CD4-positive, CD25-positive, alpha-beta regulatory T cell (primary cell): ENCODE results near the gene EPHA6. TPM values are rescaled to one million over a fixed set of nuclear protein-coding genes. Genes with fewer than 3 reads are reported as not detected.

Source experiments
- ATAC-seq, 2 donors: fragments of 150-1000 bp; cut with Tn5 transposase; one replicate each; pipeline ENCODE4 v1.10.0; 2021; ENCODE audit warnings: low read depth in 2 of 2, moderate number of reproducible peaks in 2 of 2, moderate library complexity in 1 of 2
- DNase-seq, 3 donors: peaks; one replicate each; pipeline versions ENCODE4 v3.0.0 to v3.0.0-alpha.2; 2012 to 2022; ENCODE audit warnings: mixed read lengths in 1 of 3
- H3K27ac ChIP-seq: one replicate; pipeline ENCODE4 v1.7.0; 2013; ENCODE audit warnings: mild to moderate bottlenecking, low read length; ENCODE audit not compliant: insufficient read depth, poor library complexity, severe bottlenecking
- H3K27me3 ChIP-seq: one replicate; pipeline ENCODE4 v1.7.0; 2013; ENCODE audit warnings: low read length; ENCODE audit not compliant: control insufficient read depth, insufficient read depth
- H3K36me3 ChIP-seq: one replicate; pipeline ENCODE4 v1.7.0; 2013; ENCODE audit warnings: mild to moderate bottlenecking, low read length, moderate library complexity; ENCODE audit not compliant: control insufficient read depth, insufficient read depth
- H3K4me1 ChIP-seq: 2 replicates; pipeline ENCODE4 v1.7.0; 2013; ENCODE audit warnings: mild to moderate bottlenecking, low read length; ENCODE audit not compliant: insufficient read depth, control insufficient read depth, poor library complexity, severe bottlenecking
- H3K4me3 ChIP-seq: one replicate; pipeline ENCODE4 v1.7.0; 2013; ENCODE audit warnings: low read depth, mild to moderate bottlenecking, low read length, moderate library complexity
- H3K9me3 ChIP-seq, 2 experiments: 1 replicate in 1 of 2; 2 replicates in 1 of 2; pipeline ENCODE4 v1.7.0; 2013; ENCODE audit warnings: low read length in 2 of 2, mild to moderate bottlenecking in 1 of 2, moderate library complexity in 1 of 2; ENCODE audit not compliant: control insufficient read depth in 2 of 2
- H3K27ac Mint-ChIP-seq, 3 donors: one replicate each; pipeline ENCODE4 v1.8.0; 2020 to 2022; ENCODE audit warnings: mild to moderate bottlenecking in 3 of 3, mixed read lengths in 3 of 3, moderate library complexity in 2 of 3
- H3K27me3 Mint-ChIP-seq: one replicate; pipeline ENCODE4 v1.8.0; 2022; ENCODE audit warnings: mild to moderate bottlenecking, mixed read lengths
- H3K36me3 Mint-ChIP-seq: one replicate; pipeline ENCODE4 v1.8.0; 2020; ENCODE audit warnings: mixed read lengths
- H3K4me1 Mint-ChIP-seq, 4 donors: one replicate each; pipeline ENCODE4 v1.8.0; 2020 to 2022; ENCODE audit warnings: mixed read lengths in 4 of 4, mild to moderate bottlenecking in 1 of 4
- H3K4me3 Mint-ChIP-seq, 4 donors: one replicate each; pipeline ENCODE4 v1.8.0; 2020 to 2022; ENCODE audit warnings: mild to moderate bottlenecking in 4 of 4, mixed read lengths in 4 of 4, moderate library complexity in 3 of 4
- H3K9me3 Mint-ChIP-seq, 7 donors: one replicate each; pipeline ENCODE4 v1.8.0; 2020 to 2022; ENCODE audit warnings: mixed read lengths in 7 of 7, mild to moderate bottlenecking in 3 of 7, moderate library complexity in 2 of 7
- polyA plus RNA-seq, 4 donors: library from polyadenylated mRNA; unstranded; fragments of 300-500 nt; fragmentation: Illumina TruSeq; gene quantifications; one replicate each; pipeline ENCODE4 v1.2.3, GENCODE V29; 2021
- total RNA-seq: library from RNA; stranded (reverse); gene quantifications from one replicate; pipeline ENCODE4 v1.2.3, GENCODE V29; 2022

The EPHA6 gene
- total and polyA plus RNA-seq, 5 donors from 2014 or later, result not detected

DNA sequence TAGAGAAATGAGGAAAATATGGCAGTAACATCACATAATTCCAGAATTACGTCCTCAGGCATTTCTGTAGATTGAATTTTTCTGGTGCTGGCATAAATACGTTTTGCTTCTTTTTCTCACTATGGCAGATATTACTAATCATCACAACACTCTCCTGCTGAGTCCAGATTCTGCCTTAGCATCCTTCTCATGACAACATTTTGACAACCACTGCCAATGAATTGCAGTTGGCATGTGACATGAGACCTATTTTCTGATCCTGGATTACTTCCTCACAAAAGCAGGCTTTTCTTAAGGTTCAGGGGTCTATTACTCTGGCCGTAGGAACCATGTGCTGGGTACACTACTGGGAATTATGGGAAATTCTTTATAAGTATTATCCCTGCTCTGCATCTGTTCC, 927.6 kb downstream of the EPHA6 start:
- H3K9me3 Mint-ChIP-seq, result peaks cover 0 to 3% (median 0%) of the 10 kb centered on the region in 7 donors
- no peaks in the 10 kb centered on the region for H3K4me1 ChIP-seq
- no peak overlapping the region for H3K27ac Mint-ChIP-seq
- no peaks in the 10 kb centered on the region for H3K4me1 Mint-ChIP-seq
- DNase-seq, result no peak
- no peak for ATAC-seq
- no peaks in the 10 kb centered on the region for H3K9me3 ChIP-seq
- no peak overlapping the region for H3K4me3 Mint-ChIP-seq
- H3K36me3 Mint-ChIP-seq, result no peaks in the 10 kb centered on the region
- peaks cover 5% of the 10 kb centered on the region for H3K27me3 ChIP-seq
- peaks cover 42% of the 10 kb centered on the region for H3K27me3 Mint-ChIP-seq
- H3K36me3 ChIP-seq, result no peaks in the 10 kb centered on the region
- H3K27ac ChIP-seq, result no peak overlapping the region
- H3K4me3 ChIP-seq, result no peak overlapping the region

DNA sequence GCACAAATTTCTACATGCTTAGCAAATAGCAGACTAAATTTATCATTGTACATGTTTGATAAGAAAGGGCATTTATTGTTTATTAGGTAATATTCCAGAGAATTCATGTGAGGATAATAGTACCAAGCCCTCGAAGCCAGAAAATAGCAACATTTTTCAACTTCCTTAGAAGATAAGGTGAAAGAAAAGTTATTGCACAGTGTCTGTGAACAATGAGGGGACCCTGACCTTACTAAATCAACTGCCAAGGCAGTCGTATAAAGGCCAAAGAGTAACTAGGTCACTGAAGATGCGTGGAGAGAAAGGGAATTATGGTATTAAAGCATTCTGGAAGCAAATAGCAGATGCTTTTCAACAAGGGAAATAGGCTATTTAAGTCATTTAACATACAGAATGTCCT, 929.9 kb downstream of the EPHA6 start:
- no peak overlapping the region for H3K27ac Mint-ChIP-seq
- no peaks in the 10 kb centered on the region for H3K9me3 ChIP-seq
- peaks cover 42% of the 10 kb centered on the region for H3K27me3 Mint-ChIP-seq
- no peaks in the 10 kb centered on the region for H3K9me3 Mint-ChIP-seq
- H3K36me3 ChIP-seq, result no peaks in the 10 kb centered on the region
- H3K4me1 ChIP-seq, result no peaks in the 10 kb centered on the region
- H3K4me3 Mint-ChIP-seq, result no peak overlapping the region
- ATAC-seq (no peak), DNase-seq (no peak)
- peaks cover 9% of the 10 kb centered on the region for H3K27me3 ChIP-seq
- no peaks in the 10 kb centered on the region for H3K36me3 Mint-ChIP-seq
- no peak overlapping the region for H3K27ac ChIP-seq
- no peak overlapping the region for H3K4me3 ChIP-seq
- no peaks in the 10 kb centered on the region for H3K4me1 Mint-ChIP-seq

DNA sequence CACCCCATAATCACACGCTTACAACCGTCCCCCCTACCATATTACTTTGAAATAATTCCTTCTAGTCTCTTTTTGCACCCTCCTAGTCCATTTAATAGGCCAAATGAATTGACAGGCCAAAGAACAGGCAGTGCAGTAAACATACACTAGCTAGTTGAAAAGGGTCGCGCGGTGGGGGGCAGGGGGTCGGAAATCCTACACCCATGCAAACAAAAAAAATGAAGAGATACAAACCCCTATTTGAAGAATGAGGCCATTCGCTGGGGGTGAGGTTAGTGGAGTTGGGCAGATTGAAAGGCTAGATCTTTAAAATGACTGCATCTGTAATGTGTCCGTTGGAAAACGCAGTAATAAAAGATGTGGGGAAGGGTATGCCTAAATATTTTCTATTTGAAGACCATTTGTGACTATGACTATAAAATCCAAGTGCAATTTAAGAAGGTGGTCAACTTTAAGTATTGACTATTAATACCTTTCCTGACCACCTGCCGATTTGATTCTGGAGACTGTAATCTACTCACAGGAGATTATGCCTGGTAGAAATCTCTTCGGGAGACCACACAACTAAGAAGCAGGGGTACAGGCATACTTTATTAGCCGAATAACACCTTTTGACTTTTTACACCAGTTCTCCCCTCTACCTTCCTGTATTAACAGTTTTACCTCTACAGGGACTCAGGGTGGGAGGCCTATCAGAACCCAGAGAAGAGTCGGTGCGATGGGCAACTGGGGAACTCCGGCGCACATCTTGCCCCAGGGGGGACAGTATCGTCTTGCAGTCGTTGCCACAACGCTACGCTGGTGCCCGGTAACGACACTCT, 949.4 kb downstream of the EPHA6 start:
- H3K36me3 Mint-ChIP-seq, result no peaks in the 10 kb centered on the region
- Histone ChIP-seq H3K36me3 (no peaks in the 10 kb centered on the region), H3K9me3 (no peaks in the 10 kb centered on the region), H3K27ac (peak overlapping the region; percentile 75), H3K4me3 (peak overlapping the region; percentile 90), H3K27me3 (peaks cover 6% of the 10 kb centered on the region), H3K4me1 (peaks cover 17% of the 10 kb centered on the region)
- H3K4me3 Mint-ChIP-seq, result peak overlapping the region; percentile 96 to 99 (median 98)
- peak overlapping the region; percentile 95 to 97 (median 95) for H3K27ac Mint-ChIP-seq
- peaks cover 13 to 35% (median 22%) of the 10 kb centered on the region in 4 donors for H3K4me1 Mint-ChIP-seq
- H3K27me3 Mint-ChIP-seq, result peaks cover 7% of the 10 kb centered on the region
- no peak for DNase-seq
- ATAC-seq, result peak; percentile 39 to 52
- no peaks in the 10 kb centered on the region for H3K9me3 Mint-ChIP-seq

DNA sequence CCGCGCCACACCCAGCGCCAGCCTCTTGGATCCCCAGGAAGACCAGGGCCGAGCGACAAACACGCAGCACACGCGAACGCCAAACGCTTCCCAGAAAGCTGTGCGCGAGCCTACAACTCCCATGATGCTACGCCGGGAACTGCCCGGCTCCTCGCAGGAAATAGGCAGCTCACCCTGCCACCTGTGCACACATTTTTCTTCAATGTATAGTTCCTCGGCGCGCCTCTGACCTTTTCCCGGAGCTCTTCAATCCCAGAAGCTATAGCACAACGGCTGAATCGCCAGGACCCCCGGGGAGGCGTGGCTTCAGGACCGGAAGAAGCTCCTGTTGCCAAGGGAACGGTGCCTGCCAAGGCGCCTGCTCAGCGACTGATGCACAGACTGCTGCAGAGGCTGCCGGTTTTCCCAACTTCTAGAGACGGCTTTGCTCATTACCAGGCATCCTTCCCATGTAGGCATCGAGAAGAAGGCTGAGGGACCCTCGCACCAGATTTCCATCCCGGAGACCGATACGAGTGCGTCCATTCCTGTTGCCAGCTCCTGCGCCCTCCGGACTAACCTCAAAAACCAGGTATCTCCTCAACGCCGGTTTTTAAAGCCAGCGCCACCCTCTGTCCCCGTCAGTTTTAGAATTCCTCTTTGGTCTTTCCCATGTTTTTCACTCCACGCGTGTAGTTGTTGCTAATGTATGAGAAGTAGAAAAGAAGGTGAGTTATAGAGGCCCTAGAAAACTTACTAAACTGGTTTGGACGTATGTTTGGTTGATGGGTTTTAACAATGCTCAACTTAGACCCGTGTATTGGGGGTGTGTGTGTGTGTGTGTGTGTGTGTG, 950.2 kb downstream of the EPHA6 start, which contains the start of gene ARL6:
Gene ARL6 (plus strand): TSS at position 352 of the 832 bp plus-strand sequence. CDS start 3,350 bp downstream, outside the sequence.
- ATAC-seq (peak; percentile 90), DNase-seq (peak; percentile 61 to 86 (median 77))
- peaks cover 2% of the 10 kb centered on the region for H3K36me3 ChIP-seq
- peak within 1 kb of the TSS; percentile 75 for H3K27ac ChIP-seq
- H3K4me1 ChIP-seq, result peaks cover 17% of the 10 kb centered on the region
- Mint-ChIP-seq H3K4me1 (peaks cover 13 to 35% (median 22%) of the 10 kb centered on the region in 4 donors), H3K27me3 (peaks cover 1% of the 10 kb centered on the region), H3K36me3 (peaks cover 2% of the 10 kb centered on the region), H3K27ac (peak within 1 kb of the TSS; percentile 95 to 97 (median 95)), H3K9me3 (no peaks in the 10 kb centered on the region), H3K4me3 (peak within 1 kb of the TSS; percentile 96 to 99 (median 98))
- H3K9me3 ChIP-seq, result no peaks in the 10 kb centered on the region
- peak within 1 kb of the TSS; percentile 90 for H3K4me3 ChIP-seq
- H3K27me3 ChIP-seq, result peaks cover 3% of the 10 kb centered on the region

DNA sequence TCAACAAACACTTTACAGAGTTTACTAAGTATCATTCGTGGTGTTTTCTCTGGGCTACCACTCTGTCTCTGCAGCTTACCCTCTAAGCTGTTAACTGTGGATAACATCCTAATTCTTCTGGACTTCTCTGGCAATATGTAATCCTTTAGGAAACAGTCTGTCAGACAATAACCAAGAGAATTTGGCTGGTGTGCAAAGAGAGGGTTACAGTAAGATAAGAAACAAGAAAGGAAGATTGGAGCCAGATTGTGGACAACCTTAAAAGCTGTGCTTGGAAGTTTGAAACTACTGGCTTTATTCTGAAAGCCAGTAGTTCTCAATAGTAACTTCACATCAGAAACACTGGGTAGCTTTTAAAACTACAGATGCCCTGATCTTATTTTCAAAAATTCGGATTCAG, 950.9 kb downstream of the EPHA6 start:
- Histone ChIP-seq H3K4me1 (peaks cover 17% of the 10 kb centered on the region), H3K27me3 (peaks cover 3% of the 10 kb centered on the region), H3K27ac (peak overlapping the region; percentile 75), H3K9me3 (no peaks in the 10 kb centered on the region), H3K36me3 (peaks cover 5% of the 10 kb centered on the region), H3K4me3 (peak overlapping the region; percentile 90)
- H3K27me3 Mint-ChIP-seq, result no peaks in the 10 kb centered on the region
- DNase-seq (no peak), ATAC-seq (no peak)
- H3K4me1 Mint-ChIP-seq, result peaks cover 13 to 35% (median 22%) of the 10 kb centered on the region in 4 donors
- peak overlapping the region; percentile 96 to 99 (median 98) for H3K4me3 Mint-ChIP-seq
- no peaks in the 10 kb centered on the region for H3K9me3 Mint-ChIP-seq
- H3K27ac Mint-ChIP-seq, result peak overlapping the region in 1 of 3 donors; percentile 95
- peaks cover 8% of the 10 kb centered on the region for H3K36me3 Mint-ChIP-seq

DNA sequence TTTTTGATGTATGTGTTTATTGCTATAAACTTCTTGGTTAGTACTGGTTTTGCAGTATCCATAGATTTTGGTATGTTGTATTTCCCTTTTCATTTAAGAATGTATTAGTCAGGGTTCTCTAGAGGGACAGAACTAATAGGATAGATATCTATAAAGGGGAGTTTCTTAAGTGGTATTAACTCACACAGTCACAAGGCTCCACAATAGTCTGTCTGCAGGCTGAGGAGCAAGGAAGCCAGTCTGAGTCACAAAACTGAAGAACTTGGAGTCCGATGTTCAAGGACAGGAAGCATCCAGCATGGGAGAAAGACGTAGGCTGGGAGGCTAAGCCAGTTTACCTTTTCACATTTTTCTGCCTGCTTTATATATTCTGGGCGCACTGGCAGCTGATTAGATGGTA, 958.5 kb downstream of the EPHA6 start:
- Mint-ChIP-seq H3K36me3 (peaks cover 57% of the 10 kb centered on the region), H3K27ac (no peak overlapping the region), H3K4me1 (peaks cover 0 to 17% (median 1%) of the 10 kb centered on the region in 4 donors), H3K4me3 (no peak overlapping the region), H3K27me3 (no peaks in the 10 kb centered on the region), H3K9me3 (peaks cover 0 to 1% (median 0%) of the 10 kb centered on the region in 7 donors)
- Histone ChIP-seq H3K27me3 (no peaks in the 10 kb centered on the region), H3K4me1 (no peaks in the 10 kb centered on the region), H3K9me3 (no peaks in the 10 kb centered on the region), H3K4me3 (no peak overlapping the region), H3K36me3 (peaks cover 5% of the 10 kb centered on the region), H3K27ac (no peak overlapping the region)
- DNase-seq (no peak), ATAC-seq (no peak)

DNA sequence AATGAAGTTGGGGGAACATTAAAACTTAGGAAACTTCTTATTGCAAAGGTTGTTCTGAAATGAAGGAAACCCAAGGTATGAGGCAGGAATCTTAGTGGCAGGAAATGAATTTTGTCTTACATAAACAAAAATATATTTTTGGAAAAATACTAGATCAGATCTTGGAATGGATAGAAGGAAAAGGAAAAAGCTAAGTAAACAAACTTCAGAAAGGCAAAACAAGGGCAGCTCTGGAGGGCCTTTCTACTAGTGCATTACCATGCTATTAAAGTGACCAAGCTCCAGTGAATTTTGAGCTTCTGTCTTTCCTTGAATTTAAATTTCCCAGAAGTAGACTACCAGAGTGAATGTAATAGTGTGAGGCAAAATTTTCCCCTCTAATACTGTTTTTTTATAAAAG, 963.8 kb downstream of the EPHA6 start:
- ATAC-seq, result no peak
- no peak overlapping the region for H3K27ac Mint-ChIP-seq
- H3K36me3 ChIP-seq, result no peaks in the 10 kb centered on the region

More for the DNA sequence above, 963.8 kb downstream of the EPHA6 start:
- H3K9me3 Mint-ChIP-seq, result peaks cover 0 to 1% (median 0%) of the 10 kb centered on the region in 7 donors
- peaks cover 40% of the 10 kb centered on the region for H3K36me3 Mint-ChIP-seq
- no peak overlapping the region for H3K27ac ChIP-seq
- no peak for DNase-seq
- no peaks in the 10 kb centered on the region for H3K9me3 ChIP-seq
- H3K4me3 Mint-ChIP-seq, result no peak overlapping the region
- H3K4me1 ChIP-seq, result no peaks in the 10 kb centered on the region
- no peaks in the 10 kb centered on the region for H3K27me3 ChIP-seq
- no peak overlapping the region for H3K4me3 ChIP-seq
- no peaks in the 10 kb centered on the region for H3K27me3 Mint-ChIP-seq
- peaks cover 0 to 8% (median 1%) of the 10 kb centered on the region in 4 donors for H3K4me1 Mint-ChIP-seq
